Measurements from ENCODE around the gene ADARB1. TPM values are rescaled to one million over a fixed set of nuclear protein-coding genes. Genes with fewer than 3 reads are reported as not detected.

ADARB1 gene
- total RNA-seq, 4 donors from 2014 or later = 18.2 to 57.6 (median 32.0) TPM

- H3K27me3 ChIP-seq = peaks cover 0 to 6% of the 10 kb centered on the region in 2 donors
- TF ChIP-seq EP300 (IDR thresholded peaks at IDR 0.05) = no peak
- no peak for TF ChIP-seq CTCF (IDR thresholded peaks at IDR 0.05)
- no peak for TF ChIP-seq POLR2A (IDR thresholded peaks at IDR 0.05)
- no peaks in the 10 kb centered on the region for H3K36me3 ChIP-seq
- H3K9me3 ChIP-seq = peaks cover 0 to 19% (median 0%) of the 10 kb centered on the region in 4 donors
- no peak overlapping the region for H3K4me3 ChIP-seq
- WGBS, 2 donors = 56 to 63% methylated on average over 19 of the region's 19 CpGs
- DNase-seq (ENCODE audit: low spot score in 2 of 2) = no peak
- H3K27ac ChIP-seq = no peak overlapping the region
- H3K4me1 ChIP-seq = peaks cover 0 to 24% (median 7%) of the 10 kb centered on the region in 4 donors
Observed at GRCh38 chr21:45050797-45051489, 23.4 kb upstream of the ADARB1 start.

DNA sequence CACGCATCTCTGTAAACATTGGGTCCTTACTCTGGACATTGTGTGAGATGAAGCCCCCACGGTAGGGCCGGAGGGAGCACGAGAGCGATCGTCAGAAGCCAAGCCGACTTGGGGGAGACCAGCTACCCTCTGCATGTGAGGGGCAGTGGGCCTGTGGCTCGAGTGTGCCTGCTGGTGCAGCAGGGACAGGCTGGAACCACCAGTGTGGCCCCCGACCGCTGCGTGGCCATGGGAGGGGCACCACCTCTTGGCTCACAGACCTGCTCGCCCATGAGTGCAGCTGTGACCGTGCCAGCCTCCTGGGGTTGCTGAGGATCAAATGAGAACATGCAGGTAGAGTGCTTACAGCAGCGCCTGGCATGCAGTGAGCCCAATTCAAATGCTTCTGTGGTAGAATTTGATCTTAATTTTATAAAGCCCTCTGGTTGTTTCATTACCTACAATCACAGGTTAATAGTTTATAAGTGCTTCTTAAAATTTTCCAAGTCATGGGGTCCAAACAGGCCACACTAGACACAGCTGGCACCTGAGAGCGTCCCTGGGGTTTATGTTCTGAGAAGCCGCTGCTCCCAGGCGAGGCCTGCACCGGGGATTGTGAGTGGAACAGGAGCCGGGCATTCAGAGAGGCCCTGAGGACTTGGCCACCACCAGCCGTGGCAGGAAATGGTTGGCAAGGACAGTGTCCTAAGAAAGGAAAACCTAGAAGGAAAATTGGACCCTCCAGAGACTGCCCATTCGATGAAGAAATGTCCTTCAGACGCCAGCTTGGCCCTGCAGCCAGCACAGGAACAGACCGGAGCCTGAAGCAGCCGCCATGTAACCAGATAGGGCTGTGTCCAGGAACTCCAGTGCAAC, 22.6 kb upstream of the ADARB1 start:
- no peak overlapping the region for H3K4me3 ChIP-seq
- H3K27ac ChIP-seq = no peak overlapping the region
- no peak for DNase-seq (ENCODE audit: low spot score in 2 of 2)
- no peak for TF ChIP-seq CTCF (IDR thresholded peaks at IDR 0.05)
- no peak for TF ChIP-seq EP300 (IDR thresholded peaks at IDR 0.05)
- no peak for TF ChIP-seq POLR2A (IDR thresholded peaks at IDR 0.05)
- 83 to 84% methylated on average over 24 of the region's 24 CpGs for WGBS, 2 donors
- peaks cover 0 to 24% (median 7%) of the 10 kb centered on the region in 4 donors for H3K4me1 ChIP-seq
- no peaks in the 10 kb centered on the region for H3K36me3 ChIP-seq
- H3K27me3 ChIP-seq = peaks cover 0 to 6% of the 10 kb centered on the region in 2 donors
- H3K9me3 ChIP-seq = peaks cover 0 to 11% (median 0%) of the 10 kb centered on the region in 4 donors

GRCh38 chr21:45052960-45053359, 21.4 kb upstream of the ADARB1 start:
- Histone ChIP-seq H3K4me1 (peaks cover 0 to 21% (median 7%) of the 10 kb centered on the region in 4 donors), H3K27ac (no peak overlapping the region), H3K36me3 (no peaks in the 10 kb centered on the region), H3K9me3 (no peaks in the 10 kb centered on the region), H3K27me3 (peaks cover 0 to 6% of the 10 kb centered on the region in 2 donors), H3K4me3 (no peak overlapping the region)
- DNase-seq (ENCODE audit: low spot score in 2 of 2) = no peak
- 83 to 84% methylated on average over 10 of the region's 10 CpGs for WGBS, 2 donors
- TF ChIP-seq CTCF (IDR thresholded peaks at IDR 0.05) (no peak), POLR2A (IDR thresholded peaks at IDR 0.05) (no peak), EP300 (IDR thresholded peaks at IDR 0.05) (no peak)

DNA sequence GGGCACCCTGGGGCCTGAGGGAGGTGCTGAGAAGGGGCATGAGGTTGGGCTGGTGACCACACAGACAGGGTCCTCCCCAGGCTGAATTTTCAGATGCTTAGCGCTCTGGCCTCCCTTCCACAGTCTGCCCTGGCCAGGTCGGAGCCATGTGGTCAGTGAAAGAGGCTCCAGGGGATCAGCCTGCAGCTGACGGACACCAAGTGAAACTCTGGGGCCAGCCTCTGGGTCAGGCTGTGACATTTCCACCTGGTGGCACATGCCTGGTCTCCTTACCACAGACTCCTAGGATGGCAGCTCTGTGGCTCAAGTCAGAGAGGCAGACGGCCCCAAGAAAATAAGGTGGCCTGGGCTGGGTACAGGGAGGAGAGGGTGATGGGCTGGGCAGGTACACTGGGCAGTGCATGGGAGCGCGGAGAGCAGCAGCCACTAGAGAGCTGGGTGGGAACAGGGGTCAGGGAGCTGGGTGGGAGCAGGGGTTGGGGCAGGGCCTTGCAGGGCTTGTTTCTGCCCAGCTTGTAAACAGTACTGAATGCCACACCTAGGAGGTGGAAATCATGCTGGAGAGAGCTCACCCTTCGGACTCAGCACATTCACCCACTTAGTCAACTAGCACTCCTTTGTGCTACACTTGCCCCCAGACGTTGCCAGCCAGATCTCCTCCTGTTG, 20.7 kb upstream of the ADARB1 start:
- H3K4me3 ChIP-seq = no peak overlapping the region
- H3K4me1 ChIP-seq = peaks cover 0 to 20% (median 7%) of the 10 kb centered on the region in 4 donors
- 77 to 86% methylated on average over 5 to 8 of the region's 8 CpGs for WGBS, 2 donors
- TF ChIP-seq EP300 (IDR thresholded peaks at IDR 0.05) = no peak
- no peak for TF ChIP-seq POLR2A (IDR thresholded peaks at IDR 0.05)
- TF ChIP-seq CTCF (IDR thresholded peaks at IDR 0.05) = no peak
- no peaks in the 10 kb centered on the region for H3K9me3 ChIP-seq
- DNase-seq (ENCODE audit: low spot score in 2 of 2) = no peak
- peaks cover 0 to 6% of the 10 kb centered on the region in 2 donors for H3K27me3 ChIP-seq
- no peak overlapping the region for H3K27ac ChIP-seq
- no peaks in the 10 kb centered on the region for H3K36me3 ChIP-seq

Measured in tibial nerve (tissue), 4 donors.